Measurements from ENCODE around the gene RABGAP1.
A peak's percentile ranks its signal among the peaks of the same experiment; 100 is the strongest.

The RABGAP1 gene

GRCh38 chr9:122912964-122913673 lies 27.7 kb upstream of the RABGAP1 start, which contains the start of gene ZBTB6 (continued):
- no peak for TF ChIP-seq BCL11B (tag by site-specific recombination; IDR thresholded peaks at IDR 0.05; ENCODE audit: low read depth)
- TF ChIP-seq KLF10 (tag by site-specific recombination; IDR thresholded peaks at IDR 0.05) = no peak
- TF ChIP-seq ZNF394 (tag by site-specific recombination; IDR thresholded peaks at IDR 0.05; ENCODE audit: borderline replicate concordance) = no peak
- TF ChIP-seq ZNF24 (tag by site-specific recombination; IDR thresholded peaks at IDR 0.05) = peak; percentile 21; the same call in 1 of the 2 replicates
- TF ChIP-seq MZF1 (tag by site-specific recombination; IDR thresholded peaks at IDR 0.05; ENCODE audit: borderline replicate concordance) = no peak
- peak; percentile 56 for TF ChIP-seq ZNF629 (tag by site-specific recombination; IDR thresholded peaks at IDR 0.05)
- peak; percentile 20; the same call in 1 of the 2 replicates for TF ChIP-seq PATZ1 (tag by site-specific recombination; IDR thresholded peaks at IDR 0.05)
- peak; percentile 88; the same call in 1 of the 2 replicates for TF ChIP-seq ZNF600 (tag by site-specific recombination; IDR thresholded peaks at IDR 0.05)
- peak; percentile 36; the same call in 1 of the 2 replicates for TF ChIP-seq ZNF501 (tag by site-specific recombination; IDR thresholded peaks at IDR 0.05)
- TF ChIP-seq KLF17 (tag by site-specific recombination; IDR thresholded peaks at IDR 0.05) = peak; percentile 32; the same call in 1 of the 2 replicates
- TF ChIP-seq ZBTB17 (tag by site-specific recombination; IDR thresholded peaks at IDR 0.05) = peak; percentile 97
- TF ChIP-seq ZNF530 (tag by site-specific recombination; IDR thresholded peaks at IDR 0.05; ENCODE audit: low read depth) = no peak
- no peak for TF ChIP-seq ZSCAN4 (tag by site-specific recombination; IDR thresholded peaks at IDR 0.05)
- TF ChIP-seq ZBTB10 (tag by site-specific recombination; IDR thresholded peaks at IDR 0.05) = no peak
- no peak for TF ChIP-seq ZNF221 (tag by site-specific recombination; IDR thresholded peaks at IDR 0.05; ENCODE audit: borderline replicate concordance)
- TF ChIP-seq ZNF596 (tag by site-specific recombination; IDR thresholded peaks at IDR 0.05) = no peak
- peak; percentile 53; the same call in 1 of the 2 replicates for TF ChIP-seq ZNF280D (tag by site-specific recombination; IDR thresholded peaks at IDR 0.05)
- TF ChIP-seq KLF1 (tag by site-specific recombination; IDR thresholded peaks at IDR 0.05) = 0 out of 2 replicates have a peak, but pooled peaks have one; percentile 8
- TF ChIP-seq ZFHX2 (tag by site-specific recombination; conservative IDR thresholded peaks at IDR 0.05) = no peak
- TF ChIP-seq SP3 (tag by site-specific recombination; IDR thresholded peaks at IDR 0.05) = peak; percentile 17; the same call in 1 of the 2 replicates
- peak; percentile 89 for TF ChIP-seq SCRT2 (tag by site-specific recombination; IDR thresholded peaks at IDR 0.05)
- TF ChIP-seq ZNF777 (tag by site-specific recombination; IDR thresholded peaks at IDR 0.05; ENCODE audit: borderline replicate concordance) = no peak
- peak; percentile 44; the same call in 1 of the 2 replicates for TF ChIP-seq SP7 (tag by site-specific recombination; IDR thresholded peaks at IDR 0.05)
- peak; percentile 68; the same call in 1 of the 2 replicates for TF ChIP-seq ZNF580 (tag by site-specific recombination; IDR thresholded peaks at IDR 0.05)
- TF ChIP-seq, protein P1, sequence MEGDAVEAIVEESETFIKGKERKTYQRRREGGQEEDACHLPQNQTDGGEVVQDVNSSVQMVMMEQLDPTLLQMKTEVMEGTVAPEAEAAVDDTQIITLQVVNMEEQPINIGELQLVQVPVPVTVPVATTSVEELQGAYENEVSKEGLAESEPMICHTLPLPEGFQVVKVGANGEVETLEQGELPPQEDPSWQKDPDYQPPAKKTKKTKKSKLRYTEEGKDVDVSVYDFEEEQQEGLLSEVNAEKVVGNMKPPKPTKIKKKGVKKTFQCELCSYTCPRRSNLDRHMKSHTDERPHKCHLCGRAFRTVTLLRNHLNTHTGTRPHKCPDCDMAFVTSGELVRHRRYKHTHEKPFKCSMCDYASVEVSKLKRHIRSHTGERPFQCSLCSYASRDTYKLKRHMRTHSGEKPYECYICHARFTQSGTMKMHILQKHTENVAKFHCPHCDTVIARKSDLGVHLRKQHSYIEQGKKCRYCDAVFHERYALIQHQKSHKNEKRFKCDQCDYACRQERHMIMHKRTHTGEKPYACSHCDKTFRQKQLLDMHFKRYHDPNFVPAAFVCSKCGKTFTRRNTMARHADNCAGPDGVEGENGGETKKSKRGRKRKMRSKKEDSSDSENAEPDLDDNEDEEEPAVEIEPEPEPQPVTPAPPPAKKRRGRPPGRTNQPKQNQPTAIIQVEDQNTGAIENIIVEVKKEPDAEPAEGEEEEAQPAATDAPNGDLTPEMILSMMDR (tag by site-specific recombination; IDR thresholded peaks at IDR 0.05) = no peak
- TF ChIP-seq ZNF341 (tag by site-specific recombination; IDR thresholded peaks at IDR 0.05; ENCODE audit: low read depth) = peak; percentile 91
- TF ChIP-seq ZBTB48 (tag by site-specific recombination; IDR thresholded peaks at IDR 0.05) = peak; percentile 91

All from HEK293 (cell line).